SK-N-SH (cell line): ENCODE measurements around the gene PHC2.

Experiments
- CHD2 ChIP-seq: fragments of 150-350 bp; IDR thresholded peaks from 2 replicates; pipeline ENCODE4 v1.6.1; 2018; ENCODE audit warnings: low read length; ENCODE audit not compliant: partially characterized antibody
- EZH2phosphoT487 ChIP-seq: fragments of 200-600 bp; sonication (generic); IDR thresholded peaks from 2 replicates; pipeline ENCODE4 v1.6.1; 2017; ENCODE audit warnings: low read depth, mixed run types, mild to moderate bottlenecking, antibody characterized with exemption, moderate library complexity, borderline replicate concordance
- GABPA ChIP-seq: IDR thresholded peaks from 2 replicates; pipeline ENCODE4 v1.4.0; 2012; ENCODE audit warnings: low read depth, mild to moderate bottlenecking
- JUND ChIP-seq: IDR thresholded peaks from 2 replicates; pipeline ENCODE4 v1.4.0; 2012
- POLR2AphosphoS5 ChIP-seq: IDR thresholded peaks from 2 replicates; pipeline ENCODE4 v1.6.1; 2012; ENCODE audit warnings: low read depth, low read length
- RAD21 ChIP-seq: IDR thresholded peaks from 2 replicates; pipeline ENCODE4 v1.6.1; 2012; ENCODE audit warnings: mild to moderate bottlenecking, low read length
- SMC3 ChIP-seq: IDR thresholded peaks from 2 replicates; pipeline ENCODE4 v1.6.1; 2012; ENCODE audit warnings: low read depth, low read length, improper control_type of control experiment
- YY1 ChIP-seq: IDR thresholded peaks from 2 replicates; pipeline ENCODE4 v1.4.0; 2012; ENCODE audit warnings: low read depth, mild to moderate bottlenecking
- ZBTB33 ChIP-seq: IDR thresholded peaks from 2 replicates; pipeline ENCODE4 v1.4.0; 2012; ENCODE audit warnings: low read depth, borderline replicate concordance
- TF ChIP-seq, protein P1 (sequence below): fragments of 200-600 bp; sonication (generic); IDR thresholded peaks from 2 replicates; pipeline ENCODE4 v1.6.1; 2017; ENCODE audit warnings: antibody characterized with exemption, mild to moderate bottlenecking, moderate library complexity

DNA sequence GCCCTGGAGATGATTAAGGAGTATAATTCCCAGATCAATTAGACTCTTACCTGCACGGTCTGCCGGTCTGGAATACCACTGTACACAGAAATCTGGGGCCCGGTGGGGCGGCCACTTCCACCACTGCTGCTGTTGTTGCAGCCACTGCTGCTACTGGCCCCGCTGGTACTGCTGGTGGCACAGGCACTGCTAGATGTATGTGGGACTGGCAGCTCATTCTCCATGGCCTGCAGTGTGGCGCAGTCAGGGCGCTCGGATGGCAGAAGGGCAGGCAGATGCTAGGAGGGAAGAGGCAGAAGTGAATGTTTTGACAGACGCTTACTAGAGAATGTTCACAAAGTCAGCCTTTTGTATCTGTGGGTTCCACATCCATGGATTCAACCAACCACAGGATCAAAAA, 55.6 kb downstream of the PHC2 start:
- TF ChIP-seq GABPA (no peak), EZH2phosphoT487 (no peak), SMC3 (no peak), YY1 (no peak), ZBTB33 (no peak), CHD2 (no peak), JUND (no peak), POLR2AphosphoS5 (no peak), RAD21 (no peak)
- TF ChIP-seq, protein P1, sequence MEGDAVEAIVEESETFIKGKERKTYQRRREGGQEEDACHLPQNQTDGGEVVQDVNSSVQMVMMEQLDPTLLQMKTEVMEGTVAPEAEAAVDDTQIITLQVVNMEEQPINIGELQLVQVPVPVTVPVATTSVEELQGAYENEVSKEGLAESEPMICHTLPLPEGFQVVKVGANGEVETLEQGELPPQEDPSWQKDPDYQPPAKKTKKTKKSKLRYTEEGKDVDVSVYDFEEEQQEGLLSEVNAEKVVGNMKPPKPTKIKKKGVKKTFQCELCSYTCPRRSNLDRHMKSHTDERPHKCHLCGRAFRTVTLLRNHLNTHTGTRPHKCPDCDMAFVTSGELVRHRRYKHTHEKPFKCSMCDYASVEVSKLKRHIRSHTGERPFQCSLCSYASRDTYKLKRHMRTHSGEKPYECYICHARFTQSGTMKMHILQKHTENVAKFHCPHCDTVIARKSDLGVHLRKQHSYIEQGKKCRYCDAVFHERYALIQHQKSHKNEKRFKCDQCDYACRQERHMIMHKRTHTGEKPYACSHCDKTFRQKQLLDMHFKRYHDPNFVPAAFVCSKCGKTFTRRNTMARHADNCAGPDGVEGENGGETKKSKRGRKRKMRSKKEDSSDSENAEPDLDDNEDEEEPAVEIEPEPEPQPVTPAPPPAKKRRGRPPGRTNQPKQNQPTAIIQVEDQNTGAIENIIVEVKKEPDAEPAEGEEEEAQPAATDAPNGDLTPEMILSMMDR: no peak
